GM12865 (cell line): ENCODE data around the gene HS3ST3B1.

Experiments
- DNase-seq: peaks from one replicate; pipeline ENCODE4 v3.0.0; 2010; ENCODE audit warnings: low read depth
- H3K4me3 ChIP-seq: 2 replicates; pipeline ENCODE4 v1.5.1; 2011; ENCODE audit warnings: mild to moderate bottlenecking, low read depth, low read length, control low read depth
- CTCF ChIP-seq: IDR thresholded peaks from 2 replicates; pipeline ENCODE4 v1.5.1; 2011; ENCODE audit warnings: low read length, control low read depth, low read depth, inconsistent platforms; ENCODE audit not compliant: insufficient read depth; ENCODE audit errors: missing control alignments

HS3ST3B1 gene

GRCh38 chr17:14334919-14335318 is 34.0 kb downstream of the HS3ST3B1 start:
- no peak overlapping the region for H3K4me3 ChIP-seq
- no peak for TF ChIP-seq CTCF
- no peak for DNase-seq

GRCh38 chr17:14336418-14336817 is 35.5 kb downstream of the HS3ST3B1 start:
- no peak overlapping the region for H3K4me3 ChIP-seq
- no peak for TF ChIP-seq CTCF
- no peak for DNase-seq

GRCh38 chr17:14337596-14338079 is 36.8 kb downstream of the HS3ST3B1 start:
- TF ChIP-seq CTCF, result no peak
- peak; percentile 28 for DNase-seq
- H3K4me3 ChIP-seq, result no peak overlapping the region

GRCh38 chr17:14340857-14341754 is 40.2 kb downstream of the HS3ST3B1 start:
- no peak for DNase-seq
- TF ChIP-seq CTCF, result no peak
- H3K4me3 ChIP-seq, result no peak overlapping the region

GRCh38 chr17:14341866-14342265 is 41.0 kb downstream of the HS3ST3B1 start:
- H3K4me3 ChIP-seq, result no peak overlapping the region
- DNase-seq, result no peak
- TF ChIP-seq CTCF, result no peak

- no peak for TF ChIP-seq CTCF
- no peak overlapping the region for H3K4me3 ChIP-seq
- DNase-seq, result no peak
These were observed 45.9 kb downstream of the HS3ST3B1 start for GRCh38 chr17:14346801-14347200.
